ENCODE results near the gene LRFN2.

LRFN2 gene

GRCh38 chr6:40588480-40588879 lies 1.3 kb upstream of the LRFN2 start:
- no peak for TF ChIP-seq CTCF (conservative IDR thresholded peaks at IDR 0.05; ENCODE audit: low read length)
- no peak for DNase-seq (ENCODE audit: low read depth)
- no peak overlapping the region for H3K4me3 ChIP-seq (ENCODE audit: low read length)

DNA sequence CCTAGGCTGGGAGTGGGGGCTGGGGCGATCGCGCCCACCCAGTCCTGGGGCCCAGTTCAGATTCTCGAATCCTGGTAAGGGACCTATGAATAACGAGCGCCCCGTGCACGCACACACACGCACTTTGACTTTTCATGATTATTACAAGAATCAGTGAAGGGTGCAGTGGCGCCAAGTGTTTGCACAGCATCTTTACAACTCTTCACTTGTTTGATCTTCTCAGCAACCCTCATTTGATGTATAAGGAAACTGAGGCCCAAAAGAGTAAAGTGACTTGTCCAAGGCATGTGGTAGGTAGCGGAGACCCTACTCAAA lies 863 bp upstream of the LRFN2 start:
- H3K4me3 ChIP-seq (ENCODE audit: low read length), result no peak overlapping the region
- TF ChIP-seq CTCF (conservative IDR thresholded peaks at IDR 0.05; ENCODE audit: low read length), result no peak
- no peak for DNase-seq (ENCODE audit: low read depth)

GRCh38 chr6:40586369-40587201 lies 579 bp downstream of the LRFN2 start:
- H3K4me3 ChIP-seq (ENCODE audit: low read length), result no peak overlapping the region; the same call in 1 of the 2 replicates
- DNase-seq (ENCODE audit: low read depth), result no peak
- TF ChIP-seq CTCF (conservative IDR thresholded peaks at IDR 0.05; ENCODE audit: low read length), result no peak

DNA sequence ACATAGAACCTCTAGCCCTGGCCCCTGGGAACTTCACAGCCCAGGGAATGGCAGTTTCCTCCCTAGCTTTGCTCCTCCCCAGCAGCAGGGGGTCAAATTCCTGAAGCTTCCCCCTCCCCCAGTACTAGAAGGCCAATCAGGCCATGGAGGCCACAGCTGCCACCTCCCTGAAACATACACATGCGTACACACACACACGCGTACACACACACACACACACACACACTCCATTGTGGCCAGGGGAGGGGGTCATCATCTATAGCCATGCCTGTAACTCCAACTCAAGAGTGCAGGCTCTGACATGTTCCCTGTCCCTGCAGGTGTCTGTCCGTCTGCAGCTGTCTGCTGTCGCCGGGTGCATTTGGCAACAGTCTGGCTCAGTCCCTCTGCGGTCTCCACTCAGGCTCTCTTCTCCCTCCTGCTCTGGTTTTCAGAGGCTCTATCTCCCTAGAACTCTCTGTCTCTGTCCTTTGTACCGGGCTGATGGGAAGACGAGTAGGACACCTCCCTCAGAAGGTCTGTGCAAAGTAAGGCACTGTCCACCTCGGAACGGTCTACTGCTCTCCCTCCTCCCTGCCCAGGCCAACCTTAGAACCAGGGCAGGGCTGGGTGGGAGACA lies 1.4 kb downstream of the LRFN2 start:
- DNase-seq (ENCODE audit: low read depth), result no peak
- H3K4me3 ChIP-seq (ENCODE audit: low read length), result no peak overlapping the region

DNA sequence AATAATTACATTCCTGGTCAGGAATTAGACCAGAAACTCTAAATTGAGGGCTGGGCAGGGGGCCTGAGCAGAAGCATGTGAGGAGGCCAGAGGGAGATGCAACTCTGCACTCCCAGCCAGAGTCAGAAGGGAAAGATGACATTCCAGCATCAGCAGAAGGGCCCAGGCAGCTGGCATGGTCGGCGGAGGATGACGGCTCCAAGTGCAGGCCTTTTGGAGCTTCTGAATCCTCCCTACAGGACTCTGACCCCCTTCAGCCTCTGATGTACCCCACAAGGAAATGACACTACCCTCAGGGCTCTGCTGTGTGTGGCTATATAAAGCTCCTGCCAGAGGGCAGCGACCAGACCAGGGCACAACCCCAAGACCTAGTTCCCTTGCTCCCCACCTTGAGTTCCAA lies 1.9 kb downstream of the LRFN2 start:
- no peak for TF ChIP-seq CTCF (conservative IDR thresholded peaks at IDR 0.05; ENCODE audit: low read length)
- H3K4me3 ChIP-seq (ENCODE audit: low read length), result no peak overlapping the region
- DNase-seq (ENCODE audit: low read depth), result no peak

More for the DNA sequence above, 1.4 kb downstream of the LRFN2 start:
- no peak for TF ChIP-seq CTCF (conservative IDR thresholded peaks at IDR 0.05; ENCODE audit: low read length)

GRCh38 chr6:40584741-40585140 lies 2.4 kb downstream of the LRFN2 start:
- H3K4me3 ChIP-seq (ENCODE audit: low read length), result no peak overlapping the region
- DNase-seq (ENCODE audit: low read depth), result no peak
- TF ChIP-seq CTCF (conservative IDR thresholded peaks at IDR 0.05; ENCODE audit: low read length), result no peak

DNA sequence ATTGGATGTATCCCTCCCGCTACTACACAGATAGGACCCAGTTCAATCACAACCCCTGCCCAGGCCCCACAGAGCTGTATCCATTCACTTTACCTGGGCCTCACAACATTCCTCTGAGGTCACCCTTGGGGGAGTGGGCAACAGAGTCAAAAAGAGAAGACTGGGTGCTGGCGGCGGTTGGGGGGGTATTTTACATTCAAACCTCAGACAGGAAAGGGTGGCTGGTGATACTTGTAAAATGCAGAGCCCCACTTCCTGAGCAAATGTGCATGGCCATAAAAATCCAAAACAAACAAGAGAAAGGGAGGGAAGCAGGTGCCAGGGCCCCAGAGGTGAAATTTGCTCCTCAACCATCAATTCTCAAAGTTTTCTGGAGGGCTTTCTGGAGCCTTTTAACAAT lies 3.5 kb downstream of the LRFN2 start:
- no peak for DNase-seq (ENCODE audit: low read depth)
- TF ChIP-seq CTCF (conservative IDR thresholded peaks at IDR 0.05; ENCODE audit: low read length), result no peak

More for the DNA sequence above, 3.5 kb downstream of the LRFN2 start:
- H3K4me3 ChIP-seq (ENCODE audit: low read length), result no peak overlapping the region

Data from AG10803 (cell line).